ENCODE results near the gene FHL2.

Gene FHL2

GRCh38 chr2:105377871-105378270 is 21.0 kb downstream of the FHL2 start:
- DNase-seq, result no peak

GRCh38 chr2:105376789-105377240 is 22.0 kb downstream of the FHL2 start:
- DNase-seq, result no peak

- no peak for DNase-seq
Observed at GRCh38 chr2:105376010-105376409, 22.8 kb downstream of the FHL2 start.

GRCh38 chr2:105375001-105375561 is 23.8 kb downstream of the FHL2 start:
- DNase-seq, result no peak

GRCh38 chr2:105373895-105374401 is 24.9 kb downstream of the FHL2 start:
- DNase-seq, result no peak

- no peak for DNase-seq
Observed at GRCh38 chr2:105373344-105373781, 25.5 kb downstream of the FHL2 start.

GRCh38 chr2:105371810-105372209 is 27.0 kb downstream of the FHL2 start:
- no peak for DNase-seq

- no peak for DNase-seq
Observed at GRCh38 chr2:105371156-105371555, 27.7 kb downstream of the FHL2 start.

- peak; percentile 88 for DNase-seq
Observed at GRCh38 chr2:105369777-105370690, 28.8 kb downstream of the FHL2 start.

- no peak for DNase-seq
Observed at GRCh38 chr2:105368759-105369408, 30.0 kb downstream of the FHL2 start.

GRCh38 chr2:105365206-105365605 is 33.6 kb downstream of the FHL2 start:
- DNase-seq, result no peak

- DNase-seq, result no peak
Observed at GRCh38 chr2:105364436-105365139, 34.3 kb downstream of the FHL2 start.

GRCh38 chr2:105362862-105363591 is 35.8 kb downstream of the FHL2 start:
- DNase-seq, result no peak

- DNase-seq, result peak; percentile 34
Observed at GRCh38 chr2:105361102-105361889, 37.6 kb downstream of the FHL2 start.

GRCh38 chr2:105358593-105358992 is 40.3 kb downstream of the FHL2 start:
- DNase-seq, result no peak

GRCh38 chr2:105357122-105357521 is 41.7 kb downstream of the FHL2 start:
- DNase-seq, result no peak

GRCh38 chr2:105344704-105345345 is 54.0 kb downstream of the FHL2 start:
- no peak for DNase-seq

- DNase-seq, result no peak
Observed at GRCh38 chr2:105339414-105339813, 59.4 kb downstream of the FHL2 start.

- no peak for DNase-seq
Observed at GRCh38 chr2:105338020-105338385, 60.8 kb downstream of the FHL2 start.

GRCh38 chr2:105337122-105338019 is 61.5 kb downstream of the FHL2 start, which contains the start of gene C2orf49:
Gene C2orf49, plus strand, starts transcription at chr2:105337540. Its CDS starts 48 bp downstream, at chr2:105337588.
- peak; percentile 90 for DNase-seq
